GM23338 (cell line): ENCODE results near the gene CBX6.

Source experiments
- CREB1 ChIP-seq: fragments of 250-450 bp; sonication (Bioruptor Pico); IDR thresholded peaks from 2 replicates; pipeline ENCODE4 v1.5.0; 2020; ENCODE audit warnings: low read depth, mild to moderate bottlenecking, moderate library complexity
- EZH2 ChIP-seq: fragments of 200-600 bp; sonication (generic); IDR thresholded peaks from one replicate; pipeline ENCODE4 v1.8.0; 2017; ENCODE audit warnings: antibody characterized with exemption, mild to moderate bottlenecking, low read depth; ENCODE audit not compliant: unreplicated experiment
- EZH2phosphoT487 ChIP-seq: fragments of 200-600 bp; sonication (generic); IDR thresholded peaks from one replicate; pipeline ENCODE4 v1.8.1; 2018; ENCODE audit warnings: antibody characterized with exemption; ENCODE audit not compliant: unreplicated experiment
- NANOG ChIP-seq: IDR thresholded peaks from 2 replicates; pipeline ENCODE4 v1.6.1; 2016; ENCODE audit warnings: antibody characterized with exemption, borderline replicate concordance
- POLR2AphosphoS5 ChIP-seq: IDR thresholded peaks from 2 replicates; pipeline ENCODE4 v1.6.1; 2016; ENCODE audit warnings: antibody characterized with exemption, low read depth
- REST ChIP-seq: IDR thresholded peaks from one replicate; pipeline ENCODE4 v1.6.1; 2018; ENCODE audit warnings: antibody characterized with exemption; ENCODE audit not compliant: unreplicated experiment
- STAT1 ChIP-seq: IDR thresholded peaks from one replicate; pipeline ENCODE4 v1.6.1; 2016; ENCODE audit warnings: antibody characterized with exemption; ENCODE audit not compliant: unreplicated experiment
- ZNF114 ChIP-seq: fragments of 250-450 bp; sonication (Bioruptor Pico); IDR thresholded peaks from 2 replicates; pipeline ENCODE4 v1.5.0; 2020; ENCODE audit warnings: mild to moderate bottlenecking, moderate library complexity
- ZNF331 ChIP-seq: fragments of 250-450 bp; sonication (Bioruptor Pico); IDR thresholded peaks from 2 replicates; pipeline ENCODE4 v1.5.0; 2020; ENCODE audit warnings: low read depth, mild to moderate bottlenecking, moderate library complexity
- TF ChIP-seq, protein P1 (sequence below), 2 experiments: fragments of 200-600 bp in 1 of 2; sonication (generic) in 1 of 2; conservative IDR thresholded peaks; 2 replicates each; pipeline versions ENCODE4 v1.5.1 to v1.6.1; 2016 to 2017; ENCODE audit warnings: antibody characterized with exemption in 2 of 2, low read depth in 2 of 2, mild to moderate bottlenecking in 2 of 2, moderate library complexity in 1 of 2

DNA sequence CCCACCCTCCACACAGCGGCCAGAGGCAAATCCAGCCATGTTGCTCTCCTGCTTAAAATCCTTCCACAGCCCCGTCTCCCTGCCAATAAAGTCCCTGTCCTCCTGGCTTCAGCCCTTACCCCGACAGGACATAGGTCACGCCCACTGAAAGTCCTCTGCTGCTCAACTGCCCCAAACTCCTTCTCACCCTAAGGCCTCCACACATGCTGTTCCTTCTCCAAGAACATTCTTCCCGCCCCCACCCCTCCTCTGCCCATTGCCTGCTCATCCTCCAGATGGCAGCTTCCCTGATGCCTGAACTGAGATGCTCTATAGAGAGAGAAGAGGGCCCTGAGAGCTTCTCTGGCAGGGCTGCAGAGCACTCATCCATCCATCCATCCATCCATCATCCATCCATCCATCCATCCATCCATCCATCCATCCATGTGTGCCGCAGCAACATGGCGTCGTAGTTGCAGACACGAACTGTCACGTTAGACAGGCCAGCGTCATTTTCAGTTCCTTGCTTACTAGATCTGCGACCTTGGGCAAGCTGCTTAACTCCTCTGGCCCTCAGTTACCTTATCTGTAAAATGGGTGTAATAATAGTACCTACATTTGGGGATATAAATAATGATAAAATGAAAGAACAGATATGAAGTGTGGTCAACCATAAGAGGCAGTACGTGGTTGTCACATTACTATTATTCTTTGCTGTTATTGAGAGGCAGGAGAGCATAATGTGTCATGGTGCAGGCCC lies 37.6 kb downstream of the CBX6 start:
- TF ChIP-seq, protein P1, sequence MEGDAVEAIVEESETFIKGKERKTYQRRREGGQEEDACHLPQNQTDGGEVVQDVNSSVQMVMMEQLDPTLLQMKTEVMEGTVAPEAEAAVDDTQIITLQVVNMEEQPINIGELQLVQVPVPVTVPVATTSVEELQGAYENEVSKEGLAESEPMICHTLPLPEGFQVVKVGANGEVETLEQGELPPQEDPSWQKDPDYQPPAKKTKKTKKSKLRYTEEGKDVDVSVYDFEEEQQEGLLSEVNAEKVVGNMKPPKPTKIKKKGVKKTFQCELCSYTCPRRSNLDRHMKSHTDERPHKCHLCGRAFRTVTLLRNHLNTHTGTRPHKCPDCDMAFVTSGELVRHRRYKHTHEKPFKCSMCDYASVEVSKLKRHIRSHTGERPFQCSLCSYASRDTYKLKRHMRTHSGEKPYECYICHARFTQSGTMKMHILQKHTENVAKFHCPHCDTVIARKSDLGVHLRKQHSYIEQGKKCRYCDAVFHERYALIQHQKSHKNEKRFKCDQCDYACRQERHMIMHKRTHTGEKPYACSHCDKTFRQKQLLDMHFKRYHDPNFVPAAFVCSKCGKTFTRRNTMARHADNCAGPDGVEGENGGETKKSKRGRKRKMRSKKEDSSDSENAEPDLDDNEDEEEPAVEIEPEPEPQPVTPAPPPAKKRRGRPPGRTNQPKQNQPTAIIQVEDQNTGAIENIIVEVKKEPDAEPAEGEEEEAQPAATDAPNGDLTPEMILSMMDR (conservative IDR thresholded peaks at IDR 0.05; ENCODE audit: low read depth in 2 of 2) = no peak
- TF ChIP-seq CREB1 (CRISPR knock-in tag) (no peak), NANOG (no peak), ZNF114 (no peak), POLR2AphosphoS5 (no peak), EZH2 (no peak), STAT1 (no peak), EZH2phosphoT487 (no peak), REST (no peak), ZNF331 (CRISPR knock-in tag) (no peak)
